H1 (cell line): Measurements from ENCODE around the gene CHD2. TPM values are rescaled to one million over a fixed set of nuclear protein-coding genes. Genes with fewer than 3 reads are reported as not detected.

ENCODE experiments used
- CTCF ChIA-PET: fragments of 300-600 bp; sonication (Branson Sonifier 250); formaldehyde crosslinking; loops from one replicate; lab custom pipeline; 2021; ENCODE audit not compliant: partially characterized antibody; lab: Charles Lee
- POLR2A ChIA-PET: fragments of 300-600 bp; sonication (Branson Sonifier 250); formaldehyde crosslinking; loops from one replicate; lab custom pipeline; 2021; ENCODE audit warnings: inconsistent platforms; ENCODE audit not compliant: partially characterized antibody; lab: Charles Lee
- DNase-seq, 2 experiments: peaks; one replicate each; pipeline versions ENCODE4 v3.0.0 to v3.0.0-alpha.2; 2010 to 2022; ENCODE audit warnings: low spot score in 2 of 2, low read depth in 1 of 2, mixed read lengths in 1 of 2
- FAIRE-seq: peaks from 2 replicates; lab custom pipeline; 2011; peaks lifted over from hg19 to GRCh38; lab: Jason Lieb, UNC
- H2AFZ ChIP-seq: 2 replicates; pipeline ENCODE4 v1.8.1; 2012; ENCODE audit warnings: low read length, inconsistent platforms
- H2AK5ac ChIP-seq: 2 replicates; pipeline ENCODE4 v1.6.1; 2013; ENCODE audit warnings: low read depth, low read length
- H2BK120ac ChIP-seq: replicated peaks from 2 replicates; pipeline ENCODE3; 2013; ENCODE audit warnings: low read depth, low read length, inconsistent platforms
- H2BK12ac ChIP-seq: 2 replicates; pipeline ENCODE4 v1.6.1; 2013; ENCODE audit warnings: low read depth, low read length
- H2BK15ac ChIP-seq: 2 replicates; pipeline ENCODE4 v1.6.1; 2013; ENCODE audit warnings: low read length
- H2BK20ac ChIP-seq: 2 replicates; pipeline ENCODE4 v1.6.1; 2013; ENCODE audit warnings: low read length
- H2BK5ac ChIP-seq: 2 replicates; pipeline ENCODE4 v1.6.1; 2013; ENCODE audit warnings: low read depth, low read length
- H3K14ac ChIP-seq: 2 replicates; pipeline ENCODE4 v1.6.1; 2013; ENCODE audit warnings: inconsistent platforms; ENCODE audit not compliant: insufficient read length
- H3K18ac ChIP-seq: 2 replicates; pipeline ENCODE4 v1.6.1; 2013; ENCODE audit warnings: low read length; ENCODE audit errors: extremely low read depth
- H3K23ac ChIP-seq: 2 replicates; pipeline ENCODE4 v1.6.1; 2013; ENCODE audit warnings: inconsistent platforms; ENCODE audit not compliant: insufficient read length
- H3K23me2 ChIP-seq: 2 replicates; pipeline ENCODE4 v1.6.1; 2013; ENCODE audit warnings: low read depth, low read length
- H3K27ac ChIP-seq: 2 replicates; pipeline ENCODE4 v1.6.1; 2011; ENCODE audit warnings: low read depth, low read length, inconsistent platforms
- H3K27me3 ChIP-seq, 4 experiments: replicated peaks in 1 of 4; 1 replicate in 1 of 4; 2 replicates in 3 of 4; pipeline versions ENCODE4 v1.6.1 to v1.8.1; 2011 to 2013; ENCODE audit warnings: low read length in 3 of 4, mild to moderate bottlenecking in 3 of 4, inconsistent platforms in 2 of 4, mixed read lengths in 2 of 4, moderate library complexity in 1 of 4; ENCODE audit not compliant: control insufficient read depth in 3 of 4, insufficient read depth in 3 of 4; ENCODE audit errors: extremely low read depth in 1 of 4
- H3K36me3 ChIP-seq, 4 experiments: 2 replicates each; pipeline versions ENCODE4 v1.6.1 to v1.8.1; 2011 to 2013; ENCODE audit warnings: mild to moderate bottlenecking in 4 of 4, low read length in 3 of 4, moderate library complexity in 2 of 4, control low read depth in 1 of 4, inconsistent platforms in 1 of 4; ENCODE audit not compliant: insufficient read depth in 4 of 4, control insufficient read depth in 2 of 4
- H3K4ac ChIP-seq: replicated peaks from 2 replicates; pipeline ENCODE3; 2013; ENCODE audit warnings: low read length, low read depth, mixed read lengths, inconsistent platforms; ENCODE audit not compliant: insufficient read length
- H3K4me1 ChIP-seq, 4 experiments: replicated peaks in 1 of 4; 1 replicate in 1 of 4; 2 replicates in 3 of 4; pipeline versions ENCODE4 v1.6.1 to v1.8.1; 2011 to 2013; ENCODE audit warnings: low read length in 3 of 4, inconsistent platforms in 2 of 4, mixed read lengths in 1 of 4; ENCODE audit not compliant: insufficient read depth in 4 of 4, control insufficient read depth in 3 of 4
- H3K4me2 ChIP-seq, 2 experiments: 2 replicates each; pipeline versions ENCODE4 v1.6.1 to v1.8.1; 2011 to 2013; ENCODE audit warnings: low read depth in 2 of 2, low read length in 2 of 2, control low read depth in 1 of 2, inconsistent platforms in 1 of 2, mild to moderate bottlenecking in 1 of 2; ENCODE audit not compliant: insufficient read depth in 1 of 2
- H3K4me3 ChIP-seq, 4 experiments: fragments of 200-600, 300-600 bp in 1 of 4; sonication (generic), shearing (Covaris generic), sonication (Bioruptor Twin) in 1 of 4; 2 replicates each; pipeline versions ENCODE4 v1.5.1 to v1.8.1; 2011 to 2016; ENCODE audit warnings: low read length in 4 of 4, low read depth in 3 of 4, control low read depth in 2 of 4, inconsistent platforms in 2 of 4, mild to moderate bottlenecking in 2 of 4, mixed read lengths in 1 of 4, moderate library complexity in 1 of 4; ENCODE audit not compliant: insufficient read depth in 2 of 4; ENCODE audit errors: extremely low read depth in 1 of 4
- H3K56ac ChIP-seq: replicated peaks from 2 replicates; pipeline ENCODE3; 2013; ENCODE audit warnings: low read depth, mild to moderate bottlenecking, mixed read lengths, low read length, inconsistent platforms; ENCODE audit not compliant: insufficient read length
- H3K79me1 ChIP-seq: 2 replicates; pipeline ENCODE4 v1.6.1; 2013; ENCODE audit warnings: low read depth, low read length, control low read depth
- H3K79me2 ChIP-seq, 2 experiments: 2 replicates each; pipeline versions ENCODE4 v1.6.1 to v1.8.1; 2012 to 2013; ENCODE audit warnings: low read length in 2 of 2, mild to moderate bottlenecking in 2 of 2, inconsistent platforms in 1 of 2; ENCODE audit not compliant: insufficient read depth in 2 of 2, control insufficient read depth in 1 of 2
- H3K9ac ChIP-seq, 4 experiments: replicated peaks in 1 of 4; 1 replicate in 1 of 4; 2 replicates in 3 of 4; pipeline versions ENCODE4 v1.6.1 to v1.8.1; 2011 to 2013; ENCODE audit warnings: low read depth in 3 of 4, low read length in 3 of 4, control low read depth in 2 of 4, mild to moderate bottlenecking in 2 of 4, moderate library complexity in 2 of 4, inconsistent platforms in 1 of 4; ENCODE audit errors: extremely low read depth in 1 of 4
- H3K9me3 ChIP-seq, 2 experiments: 2 replicates each; pipeline versions ENCODE4 v1.6.1 to v1.8.1; 2012 to 2013; ENCODE audit warnings: mild to moderate bottlenecking in 2 of 2, moderate library complexity in 2 of 2, control low read depth in 1 of 2, inconsistent platforms in 1 of 2, low read depth in 1 of 2, low read length in 1 of 2, mixed read lengths in 1 of 2; ENCODE audit not compliant: insufficient read depth in 2 of 2
- H4K20me1 ChIP-seq, 2 experiments: replicated peaks in 1 of 2; 2 replicates each; pipeline versions ENCODE3 to v1.8.1; 2011 to 2013; ENCODE audit warnings: inconsistent platforms in 2 of 2, low read length in 2 of 2, mild to moderate bottlenecking in 1 of 2; ENCODE audit not compliant: insufficient read depth in 2 of 2, control insufficient read depth in 1 of 2
- H4K5ac ChIP-seq: 2 replicates; pipeline ENCODE4 v1.6.1; 2013; ENCODE audit warnings: low read length, low read depth, mixed read lengths, inconsistent platforms; ENCODE audit not compliant: insufficient read length
- H4K8ac ChIP-seq: 2 replicates; pipeline ENCODE4 v1.8.0; 2013; ENCODE audit warnings: mild to moderate bottlenecking, moderate library complexity, low read length, inconsistent platforms; ENCODE audit not compliant: insufficient read depth; ENCODE audit errors: extremely low read depth
- H4K91ac ChIP-seq: replicated peaks from 2 replicates; pipeline ENCODE3; 2013; ENCODE audit warnings: low read length, mixed read lengths, inconsistent platforms; ENCODE audit not compliant: insufficient read length
- BCL11A ChIP-seq, 2 experiments: IDR thresholded peaks; one replicate each; pipeline ENCODE4 v1.6.1; 2011; ENCODE audit warnings: low read depth in 2 of 2, low read length in 2 of 2, mild to moderate bottlenecking in 2 of 2
- BRCA1 ChIP-seq: IDR thresholded peaks from 2 replicates; pipeline ENCODE4 v1.6.1; 2012; ENCODE audit warnings: low read depth, low read length, improper control_type of control experiment
- CHD1 ChIP-seq: IDR thresholded peaks from 2 replicates; pipeline ENCODE4 v1.6.1; 2012; ENCODE audit warnings: low read depth, low read length, improper control_type of control experiment
- EGR1 ChIP-seq: IDR thresholded peaks from 2 replicates; pipeline ENCODE4 v1.6.1; 2011; ENCODE audit warnings: low read depth, low read length, borderline replicate concordance
- EZH2 ChIP-seq: fragments of 200-600 bp; sonication (generic); IDR thresholded peaks from 2 replicates; pipeline ENCODE4 v1.7.1; 2012; ENCODE audit warnings: low read depth, mild to moderate bottlenecking, moderate library complexity, low read length, inconsistent platforms; ENCODE audit not compliant: severe bottlenecking
- FOSL1 ChIP-seq: IDR thresholded peaks from 2 replicates; pipeline ENCODE4 v1.6.1; 2011; ENCODE audit warnings: mild to moderate bottlenecking, low read depth, low read length, moderate library complexity; ENCODE audit not compliant: insufficient read depth
- NANOG ChIP-seq: IDR thresholded peaks from 2 replicates; pipeline ENCODE4 v1.6.1; 2011; ENCODE audit warnings: low read length, low read depth, mild to moderate bottlenecking, inconsistent platforms; ENCODE audit not compliant: insufficient read depth, poor library complexity, severe bottlenecking
- POLR2A ChIP-seq, 2 experiments: IDR thresholded peaks; 1 replicate in 1 of 2; 2 replicates in 1 of 2; pipeline ENCODE4 v1.6.1; 2011; ENCODE audit warnings: low read depth in 2 of 2, low read length in 2 of 2, mild to moderate bottlenecking in 2 of 2; ENCODE audit errors: control extremely low read depth in 1 of 2
- RBBP5 ChIP-seq: IDR thresholded peaks from 2 replicates; pipeline ENCODE4 v1.7.1; 2012; ENCODE audit warnings: low read depth, mild to moderate bottlenecking, inconsistent platforms, low read length, moderate library complexity, borderline replicate concordance
- RXRA ChIP-seq: IDR thresholded peaks from 2 replicates; pipeline ENCODE4 v1.6.1; 2011; ENCODE audit warnings: low read depth, mild to moderate bottlenecking, low read length, moderate library complexity; ENCODE audit not compliant: insufficient read depth
- SIX5 ChIP-seq: IDR thresholded peaks from 2 replicates; pipeline ENCODE4 v1.6.1; 2011; ENCODE audit warnings: mild to moderate bottlenecking, low read depth, low read length
- TCF12 ChIP-seq: IDR thresholded peaks from 2 replicates; pipeline ENCODE4 v1.6.1; 2011; ENCODE audit warnings: low read depth, mild to moderate bottlenecking, low read length
- WGBS, 2 experiments: shearing (Covaris generic) in 1 of 2; methylation state at CpG; one replicate each; pipeline versions ENCODE4 v1.1.6 to v1.1.7; 2013 to 2015; ENCODE audit warnings: low lambda C conversion rate in 2 of 2, mixed read lengths in 2 of 2, inconsistent platforms in 1 of 2, low coverage in 1 of 2, missing lambda C conversion rate in 1 of 2; ENCODE audit not compliant: insufficient replicate concordance in 2 of 2, insufficient coverage in 1 of 2, insufficient read length in 1 of 2; ENCODE audit errors: extremely low coverage in 1 of 2, missing lambda C conversion rate in 1 of 2; 5-methylcytosine and 5-hydroxymethylcytosine counted together
- polyA plus RNA-seq, 7 experiments: library from polyadenylated mRNA; depleted of rRNA in 3 of 7; stranded (reverse) in 5 of 7; unstranded in 2 of 7; fragments of >200 nt in 5 of 7; fragments of 200-250 nt in 2 of 7; gene quantifications; 1 replicate in 5 of 7; 2 replicates in 1 of 7; 4 replicates in 1 of 7; pipeline versions ENCODE4 v1.2.1 to v1.2.3, GENCODE V29; 2011 to 2013; ENCODE audit warnings: missing spikeins in 2 of 7, mixed read lengths in 2 of 7
- total RNA-seq: library from RNA; stranded (reverse); fragmentation: NEBNext Ultra II Directional; extraction: Animal tissue kit (Norgen Biotek cat#: 25700); gene quantifications from 2 replicates; pipeline ENCODE4 v1.2.1, GENCODE V29; 2021

Gene CHD2
- total and polyA plus RNA-seq, 2 of the 8 experiments (the other 6 are each of a cell fraction or from before 2014, with no cell fraction given) = 28.8 to 70.0 TPM

DNA sequence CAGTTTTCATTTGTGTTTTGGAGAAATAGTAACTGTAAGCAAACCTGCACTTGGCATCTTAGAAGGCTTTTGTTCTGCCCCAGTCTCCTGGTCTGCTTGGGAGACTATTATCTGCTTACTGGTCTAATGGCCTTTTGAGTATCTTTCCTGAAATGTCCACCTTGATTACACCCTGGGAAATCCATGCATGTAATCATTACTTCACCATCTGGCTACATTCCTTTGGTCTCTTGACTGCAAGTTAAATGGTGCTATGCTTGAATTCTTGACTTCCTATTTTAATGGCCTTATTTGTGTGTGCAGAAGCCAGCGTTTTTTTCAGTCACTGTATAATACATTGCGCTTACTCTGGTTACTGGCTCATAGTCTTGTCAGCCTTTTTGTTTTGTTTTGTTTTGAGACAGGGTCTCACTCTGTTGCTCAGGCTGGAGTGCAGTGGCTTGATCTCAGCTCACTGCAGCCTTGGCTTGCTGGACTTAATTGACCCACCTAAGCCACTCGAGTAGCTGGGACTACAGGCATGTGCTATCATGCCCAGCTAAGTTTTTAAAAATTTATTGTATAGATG lies 30.0 kb downstream of the CHD2 start:
- CTCF ChIA-PET = interaction anchor here (1.0 to 3.4 kb wide), 5 partner anchors 9 to 132 kb away, joined by 3 to 9 read pairs (median 6); no protein-coding TSS in a partner anchor

More for the DNA sequence above, 30.0 kb downstream of the CHD2 start:
- no peak overlapping the region for H2AFZ ChIP-seq
- H4K20me1 ChIP-seq = peaks cover 2% of the 10 kb centered on the region in 2 experiments
- DNase-seq (no peak), FAIRE-seq (no peak)
- peaks cover 13 to 90% (median 64%) of the 10 kb centered on the region in 4 experiments for H3K36me3 ChIP-seq
- no peak overlapping the region for H3K14ac ChIP-seq
- no peak overlapping the region for H3K23ac ChIP-seq
- H3K27ac ChIP-seq = no peak overlapping the region
- H3K23me2 ChIP-seq = no peaks in the 10 kb centered on the region
- H3K4me1 ChIP-seq = no peaks in the 10 kb centered on the region
- no peaks in the 10 kb centered on the region; the same call in 1 of the 2 replicates for H3K79me1 ChIP-seq
- TF ChIP-seq NANOG (no peak), RBBP5 (no peak), BRCA1 (no peak), CHD1 (no peak), RXRA (no peak), BCL11A (IDR thresholded peaks at IDR 0.05; ENCODE audit: low read depth in 2 of 2, low read length in 2 of 2) (no peak), POLR2A (IDR thresholded peaks at IDR 0.05; ENCODE audit: control extremely low read depth in 1 of 2, low read depth in 2 of 2, low read length in 2 of 2) (no peak), SIX5 (no peak), FOSL1 (no peak), TCF12 (no peak), EZH2 (no peak), EGR1 (no peak)
- no peaks in the 10 kb centered on the region for H3K9me3 ChIP-seq
- no peak overlapping the region for H2BK5ac ChIP-seq
- H2AK5ac ChIP-seq = no peak overlapping the region
- no peak overlapping the region for H3K4ac ChIP-seq
- no peak overlapping the region for H2BK120ac ChIP-seq
- H4K8ac ChIP-seq = no peak overlapping the region
- H3K56ac ChIP-seq = no peak overlapping the region
- no peak overlapping the region for H3K4me2 ChIP-seq
- no peak overlapping the region for H3K18ac ChIP-seq
- no peaks in the 10 kb centered on the region for H3K27me3 ChIP-seq
- H2BK12ac ChIP-seq = no peak overlapping the region
- H3K79me2 ChIP-seq = peaks cover 0 to 26% of the 10 kb centered on the region in 2 experiments; a peak in 1 of 4 replicates
- H3K9ac ChIP-seq = no peak overlapping the region
- H3K4me3 ChIP-seq = no peak overlapping the region
- no peak overlapping the region for H4K91ac ChIP-seq
- 73% methylated on average over 3 of the region's 3 CpGs; no CpG with 5 or more reads in 1 of the 2 experiments for WGBS, 2 experiments
- no peak overlapping the region for H4K5ac ChIP-seq
- POLR2A ChIA-PET = interaction anchor here (1.0 to 1.2 kb wide), 2 partner anchors 9 to 22 kb away, joined by 3 to 4 read pairs; no protein-coding TSS in a partner anchor
- H2BK15ac ChIP-seq = no peak overlapping the region
- no peak overlapping the region for H2BK20ac ChIP-seq
